ENCODE results near the gene KLK8. TPM values are rescaled to one million over a fixed set of nuclear protein-coding genes. Genes with fewer than 3 reads are reported as not detected.

KLK8 gene
- total RNA-seq, 1 donor from 2014 or later, result not detected

DNA sequence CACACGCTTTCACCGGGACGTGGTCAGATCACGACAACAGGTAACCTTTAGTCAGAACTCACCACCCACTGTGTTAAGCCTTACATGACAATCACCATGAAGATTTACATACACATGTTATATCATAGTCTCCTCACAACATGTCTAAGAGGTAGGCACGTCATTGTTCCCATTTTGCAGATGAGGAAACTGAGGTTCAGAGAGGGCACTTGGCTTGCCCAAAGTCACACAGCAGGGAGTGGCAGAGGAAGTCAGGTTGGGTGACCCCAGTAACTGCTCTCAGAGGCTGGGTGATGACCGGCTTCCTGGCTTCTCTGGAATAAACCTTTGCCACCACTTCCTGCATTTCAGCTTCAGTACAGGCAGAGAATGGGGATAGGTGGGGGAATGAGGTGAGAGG lies 12.8 kb upstream of the KLK8 start:
- Mint-ChIP-seq H3K27me3 (ENCODE audit: unreplicated experiment) (peaks cover 21% of the 10 kb centered on the region), H3K36me3 (ENCODE audit: unreplicated experiment) (peaks cover 2% of the 10 kb centered on the region), H3K27ac (ENCODE audit: unreplicated experiment) (no peak overlapping the region), H3K4me1 (ENCODE audit: unreplicated experiment) (peaks cover 6% of the 10 kb centered on the region), H3K4me3 (ENCODE audit: unreplicated experiment) (no peak overlapping the region), H3K9me3 (ENCODE audit: unreplicated experiment) (no peaks in the 10 kb centered on the region)
- DNase-seq (ENCODE audit: extremely low spot score, unreplicated experiment), result no peak
- TF ChIP-seq, protein P1, sequence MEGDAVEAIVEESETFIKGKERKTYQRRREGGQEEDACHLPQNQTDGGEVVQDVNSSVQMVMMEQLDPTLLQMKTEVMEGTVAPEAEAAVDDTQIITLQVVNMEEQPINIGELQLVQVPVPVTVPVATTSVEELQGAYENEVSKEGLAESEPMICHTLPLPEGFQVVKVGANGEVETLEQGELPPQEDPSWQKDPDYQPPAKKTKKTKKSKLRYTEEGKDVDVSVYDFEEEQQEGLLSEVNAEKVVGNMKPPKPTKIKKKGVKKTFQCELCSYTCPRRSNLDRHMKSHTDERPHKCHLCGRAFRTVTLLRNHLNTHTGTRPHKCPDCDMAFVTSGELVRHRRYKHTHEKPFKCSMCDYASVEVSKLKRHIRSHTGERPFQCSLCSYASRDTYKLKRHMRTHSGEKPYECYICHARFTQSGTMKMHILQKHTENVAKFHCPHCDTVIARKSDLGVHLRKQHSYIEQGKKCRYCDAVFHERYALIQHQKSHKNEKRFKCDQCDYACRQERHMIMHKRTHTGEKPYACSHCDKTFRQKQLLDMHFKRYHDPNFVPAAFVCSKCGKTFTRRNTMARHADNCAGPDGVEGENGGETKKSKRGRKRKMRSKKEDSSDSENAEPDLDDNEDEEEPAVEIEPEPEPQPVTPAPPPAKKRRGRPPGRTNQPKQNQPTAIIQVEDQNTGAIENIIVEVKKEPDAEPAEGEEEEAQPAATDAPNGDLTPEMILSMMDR (IDR thresholded peaks at IDR 0.05), result no peak

- no peaks in the 10 kb centered on the region for H3K36me3 Mint-ChIP-seq (ENCODE audit: unreplicated experiment)
- H3K9me3 Mint-ChIP-seq (ENCODE audit: unreplicated experiment), result no peaks in the 10 kb centered on the region
- peaks cover 13% of the 10 kb centered on the region for H3K27me3 Mint-ChIP-seq (ENCODE audit: unreplicated experiment)
- H3K27ac Mint-ChIP-seq (ENCODE audit: unreplicated experiment), result no peak overlapping the region
- no peak for DNase-seq (ENCODE audit: extremely low spot score, unreplicated experiment)
- no peak overlapping the region for H3K4me3 Mint-ChIP-seq (ENCODE audit: unreplicated experiment)
- H3K4me1 Mint-ChIP-seq (ENCODE audit: unreplicated experiment), result peaks cover 4% of the 10 kb centered on the region
- TF ChIP-seq, protein P1 (IDR thresholded peaks at IDR 0.05), result no peak
Measured at GRCh38 chr19:51012661-51013190, 11.3 kb upstream of the KLK8 start.

GRCh38 chr19:51010066-51010795 lies 8.8 kb upstream of the KLK8 start:
- TF ChIP-seq, protein P1 (IDR thresholded peaks at IDR 0.05), result no peak
- Mint-ChIP-seq H3K27me3 (ENCODE audit: unreplicated experiment) (no peaks in the 10 kb centered on the region), H3K36me3 (ENCODE audit: unreplicated experiment) (no peaks in the 10 kb centered on the region), H3K4me3 (ENCODE audit: unreplicated experiment) (no peak overlapping the region), H3K4me1 (ENCODE audit: unreplicated experiment) (no peaks in the 10 kb centered on the region), H3K9me3 (ENCODE audit: unreplicated experiment) (no peaks in the 10 kb centered on the region), H3K27ac (ENCODE audit: unreplicated experiment) (no peak overlapping the region)
- DNase-seq (ENCODE audit: extremely low spot score, unreplicated experiment), result no peak

DNA sequence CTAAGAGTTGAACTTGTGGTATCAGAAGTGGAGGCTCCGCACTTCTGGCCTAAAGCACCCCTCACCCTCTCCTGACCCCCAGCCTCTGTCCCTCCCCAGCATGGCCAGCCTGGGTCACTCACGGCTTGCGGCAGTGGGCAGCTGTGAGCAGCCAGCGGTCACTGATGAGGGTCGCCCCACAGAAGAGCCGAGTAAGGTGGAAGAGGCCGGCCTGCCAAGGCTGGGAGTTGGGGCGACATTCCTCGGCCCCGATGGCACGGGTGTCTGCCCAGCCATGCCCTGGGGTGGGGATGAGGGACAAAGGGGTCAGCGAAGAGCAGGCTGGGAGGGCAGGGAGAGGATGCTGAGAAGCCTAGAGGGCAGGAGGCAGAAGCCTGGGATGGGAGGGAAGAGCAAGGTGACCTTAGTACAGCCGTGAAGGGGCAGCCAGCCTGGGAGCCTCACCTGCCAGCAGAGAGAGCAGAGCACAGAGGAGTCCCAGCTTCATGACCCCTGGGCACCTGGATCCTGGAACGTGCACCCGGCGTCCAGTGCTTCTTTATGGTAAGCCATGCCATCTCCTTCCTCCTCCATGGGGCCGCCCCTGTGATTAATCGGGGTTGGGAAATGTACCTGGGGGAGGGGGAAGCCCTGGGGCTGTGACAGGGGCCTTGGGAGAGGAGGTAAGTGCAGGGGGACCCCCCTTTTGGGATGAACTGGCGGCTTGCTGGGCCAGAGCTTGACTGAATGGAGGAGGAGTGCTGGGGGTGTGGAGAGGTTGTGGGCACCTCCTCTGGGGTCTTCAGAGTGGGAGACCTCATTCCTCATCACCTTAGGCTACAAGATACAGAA lies 7.9 kb upstream of the KLK8 start:
- no peak for DNase-seq (ENCODE audit: extremely low spot score, unreplicated experiment)
- no peaks in the 10 kb centered on the region for H3K4me1 Mint-ChIP-seq (ENCODE audit: unreplicated experiment)
- TF ChIP-seq, protein P1 (IDR thresholded peaks at IDR 0.05), result no peak
- no peaks in the 10 kb centered on the region for H3K36me3 Mint-ChIP-seq (ENCODE audit: unreplicated experiment)
- no peak overlapping the region for H3K4me3 Mint-ChIP-seq (ENCODE audit: unreplicated experiment)
- no peaks in the 10 kb centered on the region for H3K9me3 Mint-ChIP-seq (ENCODE audit: unreplicated experiment)
- H3K27ac Mint-ChIP-seq (ENCODE audit: unreplicated experiment), result no peak overlapping the region
- H3K27me3 Mint-ChIP-seq (ENCODE audit: unreplicated experiment), result no peaks in the 10 kb centered on the region

DNA sequence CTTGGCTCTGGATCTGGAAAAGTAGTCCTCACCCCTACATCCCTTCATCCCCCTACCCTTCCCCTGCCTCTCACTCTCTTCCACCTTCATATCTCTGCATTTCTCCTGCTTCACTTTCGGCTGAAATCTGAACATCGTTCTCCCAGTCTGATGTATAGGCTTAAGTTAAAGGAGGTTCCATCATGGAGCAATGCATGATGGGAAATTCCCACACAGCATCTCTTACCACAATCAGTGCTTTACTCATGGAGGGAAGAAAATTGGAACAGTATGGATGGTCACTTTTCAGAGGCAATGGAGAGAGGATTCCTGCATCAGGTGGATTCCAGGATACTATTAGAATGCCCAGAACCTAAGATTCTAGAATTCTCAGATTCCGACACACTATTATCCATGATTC lies 6.1 kb upstream of the KLK8 start:
- Mint-ChIP-seq H3K27me3 (ENCODE audit: unreplicated experiment) (no peaks in the 10 kb centered on the region), H3K27ac (ENCODE audit: unreplicated experiment) (no peak overlapping the region), H3K4me1 (ENCODE audit: unreplicated experiment) (no peaks in the 10 kb centered on the region), H3K36me3 (ENCODE audit: unreplicated experiment) (no peaks in the 10 kb centered on the region), H3K4me3 (ENCODE audit: unreplicated experiment) (no peak overlapping the region), H3K9me3 (ENCODE audit: unreplicated experiment) (no peaks in the 10 kb centered on the region)
- TF ChIP-seq, protein P1 (IDR thresholded peaks at IDR 0.05), result no peak
- DNase-seq (ENCODE audit: extremely low spot score, unreplicated experiment), result no peak

Measured in osteocyte (in vitro differentiated cells).